CD4-positive, alpha-beta memory T cell (primary cell): ENCODE results near the gene TUBA3D. TPM values are rescaled to one million over a fixed set of nuclear protein-coding genes. Genes with fewer than 3 reads are reported as not detected.
"Not testable (repeated sequence)": the region's sequence is repeated elsewhere in the genome, so short reads cannot be mapped to it uniquely, and the experiment has no call there.

Source experiments
- CTCF ChIA-PET: fragments of 350-600 bp; sonication (Branson Sonifier 250); formaldehyde crosslinking; loops from one replicate; lab custom pipeline; 2021; ENCODE audit warnings: inconsistent platforms; ENCODE audit not compliant: partially characterized antibody; lab: Charles Lee
- POLR2A ChIA-PET: fragments of 350-600 bp; sonication (Branson Sonifier 250); formaldehyde crosslinking; loops from one replicate; lab custom pipeline; 2021; ENCODE audit not compliant: partially characterized antibody; lab: Charles Lee
- DNase-seq, 5 donors: peaks; one replicate each; pipeline versions ENCODE4 v3.0.0 to v3.0.0-alpha.2; 2020 to 2022; ENCODE audit warnings: mixed read lengths in 1 of 5
- H3K27ac ChIP-seq: one replicate; pipeline ENCODE4 v1.7.0; 2013; ENCODE audit warnings: low read depth, low read length
- H3K27me3 ChIP-seq: 2 replicates; pipeline ENCODE4 v1.7.0; 2013; ENCODE audit warnings: mild to moderate bottlenecking, low read length, moderate library complexity; ENCODE audit not compliant: insufficient read depth
- H3K36me3 ChIP-seq: 2 replicates; pipeline ENCODE4 v1.7.0; 2013; ENCODE audit warnings: mild to moderate bottlenecking, low read length, moderate library complexity; ENCODE audit not compliant: insufficient read depth
- H3K4me1 ChIP-seq: 2 replicates; pipeline ENCODE4 v1.7.0; 2013; ENCODE audit warnings: mild to moderate bottlenecking, low read length, moderate library complexity; ENCODE audit not compliant: insufficient read depth
- H3K4me3 ChIP-seq, 2 donors: one replicate each; pipeline ENCODE4 v1.7.0; 2013; ENCODE audit warnings: low read length in 2 of 2, mild to moderate bottlenecking in 1 of 2
- H3K9me3 ChIP-seq, 2 donors: one replicate each; pipeline ENCODE4 v1.7.0; 2013; ENCODE audit warnings: low read length in 2 of 2, control low read depth in 1 of 2; ENCODE audit not compliant: control insufficient read depth in 1 of 2
- H3K27ac Mint-ChIP-seq, 7 donors: one replicate each; pipeline ENCODE4 v1.8.0; 2020 to 2021; ENCODE audit warnings: mixed read lengths in 7 of 7, mild to moderate bottlenecking in 6 of 7, inconsistent platforms in 3 of 7, moderate library complexity in 3 of 7
- H3K27me3 Mint-ChIP-seq, 2 donors: one replicate each; pipeline ENCODE4 v1.8.0; 2020 to 2021; ENCODE audit warnings: mixed read lengths in 2 of 2
- H3K36me3 Mint-ChIP-seq, 2 donors: one replicate each; pipeline ENCODE4 v1.8.0; 2020 to 2021; ENCODE audit warnings: mixed read lengths in 2 of 2, inconsistent platforms in 1 of 2, mild to moderate bottlenecking in 1 of 2
- H3K4me1 Mint-ChIP-seq, 4 donors: one replicate each; pipeline ENCODE4 v1.8.0; 2020 to 2021; ENCODE audit warnings: mixed read lengths in 4 of 4, mild to moderate bottlenecking in 1 of 4
- H3K4me3 Mint-ChIP-seq, 8 donors: one replicate each; pipeline ENCODE4 v1.8.0; 2020 to 2021; ENCODE audit warnings: mixed read lengths in 8 of 8, mild to moderate bottlenecking in 7 of 8, moderate library complexity in 6 of 8, inconsistent platforms in 3 of 8
- H3K9me3 Mint-ChIP-seq, 8 donors: one replicate each; pipeline ENCODE4 v1.8.0; 2020 to 2021; ENCODE audit warnings: mixed read lengths in 8 of 8, mild to moderate bottlenecking in 5 of 8, inconsistent platforms in 3 of 8, moderate library complexity in 1 of 8
- intact Hi-C: fragments of 100-400 bp; cut with micrococcal nuclease; formaldehyde crosslinking; loops from one replicate; pipeline ENCODE4 v1.15.1; 2023
- polyA plus RNA-seq, 2 donors: library from polyadenylated mRNA; unstranded; fragments of 300-500 nt; fragmentation: Illumina TruSeq; gene quantifications; one replicate each; pipeline ENCODE4 v1.2.3, GENCODE V29; 2021
- total RNA-seq, 2 experiments: library from RNA; stranded (reverse); gene quantifications; one replicate each; pipeline ENCODE4 v1.2.3, GENCODE V29; 2021

Gene TUBA3D
- total and polyA plus RNA-seq, 4 experiments from 2014 or later: not detected

DNA sequence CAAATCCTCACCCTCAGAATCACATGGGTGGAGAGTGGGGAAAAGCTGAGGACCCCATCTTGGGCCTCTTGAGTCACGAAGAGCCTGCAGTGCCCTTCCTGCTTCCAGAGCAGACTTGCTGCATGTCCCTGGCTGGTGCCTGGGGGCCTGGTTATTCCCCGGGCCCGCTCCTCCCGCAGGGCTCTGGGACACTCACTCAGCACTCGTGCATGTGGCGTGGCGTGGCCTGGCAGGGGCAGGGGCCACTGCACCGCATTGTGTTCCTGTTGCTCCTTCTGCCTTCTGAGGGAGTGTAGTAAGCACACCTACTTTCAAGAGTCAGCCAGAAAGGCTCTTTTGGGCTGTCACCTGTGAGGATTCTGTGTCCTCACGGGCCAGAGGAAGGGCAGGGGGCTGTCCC, 33.7 kb downstream of the TUBA3D start:
- POLR2A ChIA-PET: no interaction called here
- DNase-seq: no peak
- no peaks in the 10 kb centered on the region for H3K27me3 ChIP-seq
- intact Hi-C loops: no loop called here
- Mint-ChIP-seq H3K4me1 (no peaks in the 10 kb centered on the region), H3K9me3 (no peaks in the 10 kb centered on the region), H3K4me3 (no peak overlapping the region), H3K27me3 (no peaks in the 10 kb centered on the region), H3K27ac (no peak overlapping the region), H3K36me3 (peaks cover 29 to 53% of the 10 kb centered on the region in 2 donors)
- no peak overlapping the region for H3K4me3 ChIP-seq
- CTCF ChIA-PET: no interaction called here
- H3K9me3 ChIP-seq: no peaks in the 10 kb centered on the region
- H3K27ac ChIP-seq: no peak overlapping the region
- peaks cover 32% of the 10 kb centered on the region for H3K36me3 ChIP-seq
- H3K4me1 ChIP-seq: no peaks in the 10 kb centered on the region

GRCh38 chr2:131511291-131511968, 35.5 kb downstream of the TUBA3D start:
- DNase-seq, H3K4me3 ChIP-seq, H3K27ac ChIP-seq, H3K4me1 ChIP-seq, POLR2A ChIA-PET, CTCF ChIA-PET, H3K4me1 Mint-ChIP-seq, H3K9me3 ChIP-seq, H3K27me3 Mint-ChIP-seq, H3K9me3 Mint-ChIP-seq, H3K27me3 ChIP-seq, H3K4me3 Mint-ChIP-seq, intact Hi-C loops: not testable (repeated sequence)
- peaks cover 19 to 52% of the 10 kb centered on the region in 2 donors for H3K36me3 Mint-ChIP-seq
- peak overlapping the region in 2 of 7 donors; percentile 15 to 35 for H3K27ac Mint-ChIP-seq
- peaks cover 18% of the 10 kb centered on the region for H3K36me3 ChIP-seq

GRCh38 chr2:131511969-131512870, 36.3 kb downstream of the TUBA3D start:
- H3K9me3 ChIP-seq, H3K27me3 Mint-ChIP-seq, POLR2A ChIA-PET, DNase-seq, CTCF ChIA-PET, intact Hi-C loops, H3K9me3 Mint-ChIP-seq, H3K4me1 ChIP-seq, H3K27ac ChIP-seq, H3K27me3 ChIP-seq, H3K4me3 ChIP-seq, H3K4me1 Mint-ChIP-seq: not testable (repeated sequence)
- peaks cover 15% of the 10 kb centered on the region for H3K36me3 ChIP-seq
- Mint-ChIP-seq H3K4me3 (peak overlapping the region in 1 of 8 donors; percentile 53), H3K27ac (peak overlapping the region in 2 of 7 donors; percentile 13 to 25), H3K36me3 (peaks cover 15 to 47% of the 10 kb centered on the region in 2 donors)

GRCh38 chr2:131514408-131515166, 38.7 kb downstream of the TUBA3D start:
- CTCF ChIA-PET: not testable (repeated sequence)
- peaks cover 10 to 43% of the 10 kb centered on the region in 2 donors for H3K36me3 Mint-ChIP-seq

GRCh38 chr2:131515235-131515634, 39.3 kb downstream of the TUBA3D start:
- CTCF ChIA-PET, intact Hi-C loops, H3K4me1 ChIP-seq, H3K27ac Mint-ChIP-seq, H3K4me3 ChIP-seq, H3K27ac ChIP-seq, POLR2A ChIA-PET, H3K27me3 ChIP-seq, H3K27me3 Mint-ChIP-seq, H3K9me3 ChIP-seq, H3K36me3 ChIP-seq, H3K4me1 Mint-ChIP-seq, DNase-seq, H3K9me3 Mint-ChIP-seq, H3K4me3 Mint-ChIP-seq: not testable (repeated sequence)
- peaks cover 10 to 48% of the 10 kb centered on the region in 2 donors for H3K36me3 Mint-ChIP-seq

More at GRCh38 chr2:131514408-131515166, 38.7 kb downstream of the TUBA3D start:
- H3K4me1 ChIP-seq, intact Hi-C loops, H3K4me3 ChIP-seq, H3K27me3 ChIP-seq, H3K9me3 Mint-ChIP-seq, H3K9me3 ChIP-seq, H3K4me3 Mint-ChIP-seq, H3K4me1 Mint-ChIP-seq, H3K36me3 ChIP-seq, H3K27me3 Mint-ChIP-seq, POLR2A ChIA-PET, DNase-seq, H3K27ac ChIP-seq: not testable (repeated sequence)
- H3K27ac Mint-ChIP-seq: peak overlapping the region in 3 of 7 donors; percentile 30 to 53 (median 52)

- Mint-ChIP-seq H3K27ac (peak overlapping the region in 1 of 7 donors; percentile 42), H3K27me3 (no peaks in the 10 kb centered on the region), H3K4me3 (no peak overlapping the region), H3K36me3 (peaks cover 10 to 49% of the 10 kb centered on the region in 2 donors), H3K9me3 (no peaks in the 10 kb centered on the region), H3K4me1 (no peaks in the 10 kb centered on the region)
- ChIA-PET POLR2A (no interaction called here), CTCF (no interaction called here)
- intact Hi-C loops: no loop called here
- DNase-seq: no peak
- Histone ChIP-seq H3K4me1 (no peaks in the 10 kb centered on the region), H3K27ac (no peak overlapping the region), H3K36me3 (no peaks in the 10 kb centered on the region), H3K27me3 (no peaks in the 10 kb centered on the region), H3K4me3 (no peak overlapping the region), H3K9me3 (no peaks in the 10 kb centered on the region)
Observed at GRCh38 chr2:131516011-131516410, 40.1 kb downstream of the TUBA3D start.

DNA sequence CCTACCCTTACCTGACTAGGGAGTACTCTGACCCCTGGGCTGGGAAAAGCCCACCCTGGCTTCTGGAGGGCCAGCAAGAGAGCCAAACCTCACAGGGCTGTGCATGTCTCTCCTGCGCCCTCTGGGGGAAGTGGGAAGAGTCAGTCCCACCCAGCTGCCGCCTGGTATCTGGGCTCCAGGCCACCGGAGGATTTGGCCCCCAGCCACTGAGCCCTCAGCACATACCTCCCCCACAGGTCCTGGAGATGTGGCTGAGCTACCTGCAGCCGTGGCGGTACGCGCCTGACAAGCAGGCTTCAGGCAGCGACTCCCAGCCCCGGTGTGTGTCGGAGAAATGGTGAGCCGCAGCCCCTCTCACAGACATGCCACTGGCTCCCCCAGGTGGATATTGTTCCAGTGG, 40.7 kb downstream of the TUBA3D start:
- H3K27me3 Mint-ChIP-seq, DNase-seq, H3K27ac ChIP-seq, H3K9me3 ChIP-seq, intact Hi-C loops, H3K27me3 ChIP-seq, CTCF ChIA-PET, POLR2A ChIA-PET, H3K4me1 ChIP-seq, H3K4me1 Mint-ChIP-seq, H3K27ac Mint-ChIP-seq, H3K4me3 ChIP-seq, H3K9me3 Mint-ChIP-seq, H3K4me3 Mint-ChIP-seq, H3K36me3 ChIP-seq: not testable (repeated sequence)
- H3K36me3 Mint-ChIP-seq: peaks cover 10 to 49% of the 10 kb centered on the region in 2 donors
